ENCODE results near the gene FOXO4.
"Not testable (repeated sequence)": the region's sequence is repeated elsewhere in the genome, so short reads cannot be mapped to it uniquely, and the experiment has no call there.

FOXO4 gene, protein sequence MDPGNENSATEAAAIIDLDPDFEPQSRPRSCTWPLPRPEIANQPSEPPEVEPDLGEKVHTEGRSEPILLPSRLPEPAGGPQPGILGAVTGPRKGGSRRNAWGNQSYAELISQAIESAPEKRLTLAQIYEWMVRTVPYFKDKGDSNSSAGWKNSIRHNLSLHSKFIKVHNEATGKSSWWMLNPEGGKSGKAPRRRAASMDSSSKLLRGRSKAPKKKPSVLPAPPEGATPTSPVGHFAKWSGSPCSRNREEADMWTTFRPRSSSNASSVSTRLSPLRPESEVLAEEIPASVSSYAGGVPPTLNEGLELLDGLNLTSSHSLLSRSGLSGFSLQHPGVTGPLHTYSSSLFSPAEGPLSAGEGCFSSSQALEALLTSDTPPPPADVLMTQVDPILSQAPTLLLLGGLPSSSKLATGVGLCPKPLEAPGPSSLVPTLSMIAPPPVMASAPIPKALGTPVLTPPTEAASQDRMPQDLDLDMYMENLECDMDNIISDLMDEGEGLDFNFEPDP

DNA sequence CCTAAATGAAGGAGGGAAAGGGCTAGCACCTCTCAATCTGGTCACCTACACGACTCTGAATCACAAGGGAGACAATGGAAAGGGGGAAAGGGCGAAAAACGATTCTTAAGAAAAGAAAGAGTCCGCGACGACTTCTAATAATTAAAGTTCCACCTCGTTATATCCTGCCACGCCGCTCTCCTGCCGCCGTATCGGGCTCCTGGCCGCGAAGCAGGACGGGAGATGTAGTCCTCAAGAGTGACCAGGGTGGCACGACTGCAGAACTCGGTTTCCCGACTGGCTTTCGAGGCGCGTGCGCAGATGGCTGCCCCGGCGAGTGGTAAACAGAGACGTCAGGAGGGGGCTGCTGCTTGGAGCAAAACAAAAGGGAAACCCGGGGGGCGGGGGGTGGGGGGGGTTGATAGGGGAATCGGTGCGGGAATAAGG lies at the start of gene FOXO4:
Gene FOXO4 (plus strand): TSS at position 297 of the 426 bp plus-strand sequence. CDS start 678 bp downstream, outside the sequence.
- DNase-seq (ENCODE audit: insufficient read length, low spot score) (peak; percentile 56), FAIRE-seq (peak; percentile 89)

DNA sequence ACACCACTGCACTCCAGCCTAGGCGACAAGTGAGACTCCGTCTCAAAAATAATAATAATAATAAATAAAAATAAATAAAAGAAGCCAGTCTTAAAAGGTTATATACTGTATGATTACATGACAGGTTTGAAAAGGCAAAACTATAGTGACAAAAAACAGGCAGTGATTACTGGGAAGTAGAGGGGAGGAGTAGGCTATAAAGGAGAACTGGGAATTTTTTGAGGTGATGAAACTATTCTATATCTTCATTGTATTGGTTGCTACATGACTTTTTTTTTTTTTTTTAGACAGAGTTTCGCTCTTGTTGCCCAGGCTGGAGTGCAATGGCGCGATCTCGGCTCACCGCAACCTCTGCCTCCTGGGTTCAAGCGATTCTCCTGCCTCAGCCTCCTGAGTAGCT lies 47.8 kb upstream of the FOXO4 start:
- DNase-seq (ENCODE audit: insufficient read length, low spot score); FAIRE-seq: not testable (repeated sequence)

DNA sequence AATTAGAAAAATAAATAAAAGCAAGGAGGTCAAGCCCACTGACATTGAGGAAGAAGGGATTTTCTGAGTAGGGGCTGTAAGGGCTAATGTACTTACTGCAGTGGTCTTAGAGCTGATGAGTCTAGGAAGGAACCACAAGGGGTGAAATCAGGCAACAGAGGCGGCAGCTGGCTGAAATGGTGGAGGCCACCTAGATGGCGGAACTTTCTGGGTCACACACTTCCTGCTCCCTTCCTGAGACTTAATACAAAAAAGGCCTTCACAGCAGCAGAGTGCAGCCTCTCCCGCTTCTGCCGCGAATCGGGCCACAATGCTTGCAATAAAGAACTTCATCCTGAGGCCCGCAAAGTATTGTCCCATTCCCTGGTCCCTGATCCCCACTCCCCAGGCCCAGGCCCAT lies 42.9 kb upstream of the FOXO4 start:
- FAIRE-seq (peak; percentile 83), DNase-seq (ENCODE audit: insufficient read length, low spot score) (no peak)

DNA sequence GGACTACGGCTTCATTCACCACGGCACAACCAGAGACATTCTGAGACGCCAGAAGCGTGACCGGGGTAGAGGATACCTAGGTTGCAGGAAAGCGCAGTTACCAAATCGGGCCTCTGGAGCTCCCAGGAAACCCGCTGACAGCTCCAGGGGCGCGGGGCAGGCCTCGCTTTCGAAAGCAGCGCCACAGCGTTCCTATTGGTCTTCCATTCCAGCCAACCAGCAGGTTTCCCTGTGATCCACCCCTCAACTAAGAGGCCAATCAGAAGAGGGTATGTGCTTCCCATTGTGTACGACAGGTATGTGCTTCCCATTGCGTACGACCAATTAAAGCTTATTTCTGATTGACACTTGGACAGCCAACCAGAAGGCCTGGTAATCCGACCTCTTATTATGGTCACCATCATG lies 42.4 kb upstream of the FOXO4 start:
- peak; percentile 83 for FAIRE-seq
- DNase-seq (ENCODE audit: insufficient read length, low spot score) = peak; percentile 33

DNA sequence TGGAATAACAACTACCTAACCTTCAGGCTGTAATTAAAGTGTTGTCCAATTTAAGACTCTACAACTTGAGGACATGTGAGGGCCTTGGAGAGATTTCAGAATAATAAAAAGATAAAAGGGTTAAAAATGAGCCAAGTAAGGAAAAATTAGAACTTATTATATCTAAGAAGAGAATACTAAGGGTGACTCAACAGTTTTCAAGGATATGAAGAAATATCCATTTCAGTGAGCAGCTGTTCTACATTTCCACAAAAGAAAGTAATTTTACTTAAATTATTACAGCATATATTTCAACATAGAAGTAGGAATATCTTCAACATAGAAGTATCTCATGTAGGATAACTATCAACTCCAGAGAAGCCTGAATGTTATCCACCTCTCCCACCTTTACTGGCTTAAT lies 38.8 kb upstream of the FOXO4 start:
- peak; percentile 39 for FAIRE-seq
- no peak for DNase-seq (ENCODE audit: insufficient read length, low spot score)

DNA sequence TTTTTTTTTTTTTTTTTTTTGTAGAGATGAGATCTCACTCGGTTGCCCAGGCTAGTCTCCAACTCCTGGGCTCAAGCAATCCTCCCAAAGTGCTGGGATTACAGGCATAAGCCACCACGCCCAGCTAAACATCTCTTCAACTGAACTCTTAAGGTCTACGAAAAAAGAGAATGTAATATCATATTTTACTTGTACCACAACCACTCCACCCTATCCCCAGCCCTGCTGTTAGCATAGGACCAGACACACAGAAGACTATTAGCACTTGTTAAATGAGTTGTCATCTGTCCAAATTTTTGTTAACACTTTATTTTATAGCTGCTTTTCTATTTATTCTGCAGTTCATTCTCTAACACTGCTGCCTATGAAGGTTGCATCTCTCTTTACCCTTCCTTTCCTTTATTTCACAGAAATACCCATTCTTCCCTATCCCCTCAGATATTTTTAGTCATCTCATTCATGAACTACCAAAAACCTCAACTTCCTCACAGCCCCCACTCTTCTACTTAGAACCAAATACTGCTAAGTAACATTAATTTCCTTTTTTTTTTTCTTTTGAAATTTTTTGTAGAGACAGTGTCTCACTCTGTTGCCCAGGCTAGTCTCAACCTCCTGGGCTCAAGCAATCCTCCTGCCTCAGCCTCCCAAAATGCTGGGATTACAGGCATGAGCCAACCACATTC lies 37.7 kb upstream of the FOXO4 start:
- no peak for DNase-seq (ENCODE audit: insufficient read length, low spot score)
- no peak for FAIRE-seq

DNA sequence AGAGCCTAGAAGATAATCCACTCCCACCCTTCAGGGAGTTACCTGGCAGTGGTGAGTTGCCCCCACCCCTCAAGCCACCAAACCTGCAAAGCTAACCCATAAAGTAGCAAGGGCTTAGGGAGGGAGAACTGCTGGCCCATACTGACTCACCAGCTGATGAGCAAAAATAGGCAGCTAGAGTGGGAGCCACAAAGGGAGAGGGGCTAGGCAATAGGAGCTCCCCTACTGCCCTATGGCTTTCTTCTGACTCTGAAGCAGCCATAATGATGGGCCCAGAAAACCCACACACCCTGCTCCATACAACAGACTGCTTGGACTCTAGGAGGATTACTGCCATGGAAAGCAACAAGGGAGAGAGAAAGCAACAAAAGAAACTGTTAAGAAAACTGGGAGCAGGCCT lies 35.5 kb upstream of the FOXO4 start:
- FAIRE-seq (no peak), DNase-seq (ENCODE audit: insufficient read length, low spot score) (no peak)

DNA sequence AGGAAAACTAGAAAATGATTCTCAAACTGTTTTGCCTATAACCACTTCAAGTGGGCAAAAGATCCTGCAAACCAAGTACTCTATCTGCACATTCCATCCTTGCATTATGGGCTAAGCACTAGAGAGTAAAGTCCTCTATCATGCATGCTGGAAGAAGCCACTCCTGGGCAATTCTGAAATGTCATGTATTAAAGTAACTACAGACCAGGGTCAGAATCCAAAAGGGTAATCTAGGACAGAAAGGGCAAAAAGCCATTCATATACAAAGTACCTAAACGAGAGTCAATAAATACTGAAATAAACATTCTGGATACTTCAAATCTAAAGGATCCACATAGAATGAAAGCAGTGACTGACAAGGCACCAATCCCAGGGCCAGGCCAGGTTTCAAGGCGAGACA lies 28.6 kb upstream of the FOXO4 start:
- no peak for FAIRE-seq
- no peak for DNase-seq (ENCODE audit: insufficient read length, low spot score)

DNA sequence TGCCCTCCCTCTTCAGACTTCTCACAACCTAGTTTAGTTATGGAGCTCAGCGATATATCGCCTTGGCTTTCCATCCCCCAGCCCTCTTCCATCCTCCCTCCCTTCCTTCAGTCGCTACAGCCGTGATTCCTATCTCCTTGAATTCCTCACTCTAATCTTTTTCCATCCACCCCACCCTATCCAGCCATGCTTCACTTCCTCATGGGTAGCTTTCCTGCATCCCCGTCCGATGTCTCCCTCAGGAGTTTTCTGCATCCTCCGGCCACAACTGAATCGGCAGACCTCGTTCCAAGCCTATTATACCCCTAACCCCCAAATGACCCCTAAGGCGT lies 28.0 kb upstream of the FOXO4 start:
- no peak for DNase-seq (ENCODE audit: insufficient read length, low spot score)
- no peak for FAIRE-seq

DNA sequence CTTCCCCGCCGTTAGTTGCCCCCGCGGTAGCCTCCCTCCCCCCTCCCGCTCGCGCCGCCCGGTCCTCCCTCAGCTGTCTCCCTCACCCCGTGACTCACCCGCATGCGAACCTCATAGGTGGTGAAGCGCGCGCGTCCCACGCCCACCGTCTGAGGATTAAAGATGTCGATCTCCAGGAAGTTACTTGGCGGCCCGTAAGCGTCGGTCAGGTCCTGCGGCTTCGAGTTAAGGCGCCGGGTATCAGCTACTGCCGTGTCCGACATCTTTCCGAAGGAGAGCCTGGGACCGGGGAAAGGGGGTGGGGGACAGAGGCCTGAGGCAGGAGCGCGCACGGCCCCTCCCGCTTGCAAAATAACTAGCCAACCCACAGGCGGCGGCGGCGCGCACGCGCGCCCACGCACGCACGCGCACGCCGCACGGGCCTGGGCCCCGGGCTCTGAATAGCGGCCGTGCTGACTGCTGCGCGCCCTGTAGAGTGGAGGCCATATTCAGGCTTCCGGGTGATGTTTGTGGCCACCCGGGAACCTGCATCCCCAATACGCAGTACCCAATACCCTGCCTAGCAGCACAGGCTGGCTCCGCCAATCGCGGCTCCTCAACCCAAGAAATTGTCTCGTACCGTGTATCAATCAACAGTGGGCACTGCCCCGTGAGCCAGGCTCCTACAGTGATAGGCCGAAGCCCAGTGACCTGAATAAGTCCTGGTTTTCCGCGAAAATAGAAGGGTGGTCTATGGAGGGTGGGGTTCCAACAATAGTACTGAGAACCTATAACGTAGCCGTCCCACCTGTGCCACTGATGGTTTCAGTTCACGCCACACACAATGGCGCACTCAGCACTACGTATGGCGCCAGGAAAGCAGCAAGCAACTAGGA lies 27.4 kb upstream of the FOXO4 start, which contains the start of gene SNX12:
Gene SNX12 (minus strand): TSS at position 291 of the 875 bp plus-strand sequence. CDS start 28 bp downstream, at position 263.
- FAIRE-seq = peak; percentile 97
- peak; percentile 75 for DNase-seq (ENCODE audit: insufficient read length, low spot score)

DNA sequence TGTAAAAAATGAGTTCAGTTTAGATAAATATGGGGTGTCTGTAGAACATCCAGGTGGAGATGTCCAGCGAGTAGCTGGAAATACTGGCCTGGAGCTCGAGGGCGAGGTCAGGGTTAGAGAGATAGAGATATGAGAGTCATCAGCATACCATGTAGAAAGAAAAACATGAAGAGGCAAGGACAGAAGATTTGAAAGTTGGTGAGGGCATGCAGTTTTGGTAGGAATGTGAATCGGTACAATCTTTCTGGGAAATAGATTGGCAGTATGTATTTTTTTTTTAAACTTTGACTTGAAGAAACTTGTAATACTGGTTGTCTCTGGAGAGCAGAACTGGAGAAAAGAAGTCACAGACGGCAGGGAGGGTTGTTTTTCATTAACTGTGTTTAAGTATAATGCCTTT lies 25.1 kb upstream of the FOXO4 start:
- FAIRE-seq (no peak), DNase-seq (ENCODE audit: insufficient read length, low spot score) (no peak)

DNA sequence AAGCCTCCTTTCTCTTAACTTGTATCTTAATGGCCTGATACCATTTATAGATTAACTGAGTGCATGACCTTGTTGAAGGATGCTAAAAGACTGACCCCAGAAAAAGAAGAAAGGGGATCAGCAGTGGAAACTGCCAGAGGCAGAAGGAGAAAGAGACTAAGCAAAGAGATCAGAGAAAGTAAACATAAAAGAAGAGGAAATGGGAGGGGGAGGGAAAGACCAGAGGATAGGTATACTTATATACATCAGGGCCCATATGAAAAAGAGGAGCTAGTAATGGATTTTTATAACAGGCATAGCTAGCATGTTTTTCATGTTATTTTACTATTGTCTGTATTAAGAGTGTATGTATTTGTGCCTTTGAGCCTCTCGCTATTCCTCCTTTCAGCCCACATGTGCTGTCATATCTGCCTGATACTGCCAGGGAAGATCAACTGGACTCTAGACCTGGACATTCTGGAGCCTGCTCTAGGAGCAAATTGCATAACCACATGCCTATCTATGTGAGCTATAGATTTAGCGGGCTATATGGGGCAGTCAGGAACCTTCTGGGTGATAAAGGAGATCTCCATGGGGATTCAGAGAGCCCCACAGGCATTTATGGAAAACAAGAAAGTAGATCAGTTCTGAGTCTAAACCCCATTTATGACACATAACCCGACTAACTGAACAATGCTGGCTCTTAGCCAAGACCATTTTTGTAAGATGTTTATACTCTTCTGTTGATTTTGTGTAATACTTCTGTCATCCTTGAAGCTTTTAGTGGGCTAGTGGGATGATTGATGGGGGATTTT lies 14.1 kb upstream of the FOXO4 start:
- no peak for FAIRE-seq
- DNase-seq (ENCODE audit: insufficient read length, low spot score) = no peak

DNA sequence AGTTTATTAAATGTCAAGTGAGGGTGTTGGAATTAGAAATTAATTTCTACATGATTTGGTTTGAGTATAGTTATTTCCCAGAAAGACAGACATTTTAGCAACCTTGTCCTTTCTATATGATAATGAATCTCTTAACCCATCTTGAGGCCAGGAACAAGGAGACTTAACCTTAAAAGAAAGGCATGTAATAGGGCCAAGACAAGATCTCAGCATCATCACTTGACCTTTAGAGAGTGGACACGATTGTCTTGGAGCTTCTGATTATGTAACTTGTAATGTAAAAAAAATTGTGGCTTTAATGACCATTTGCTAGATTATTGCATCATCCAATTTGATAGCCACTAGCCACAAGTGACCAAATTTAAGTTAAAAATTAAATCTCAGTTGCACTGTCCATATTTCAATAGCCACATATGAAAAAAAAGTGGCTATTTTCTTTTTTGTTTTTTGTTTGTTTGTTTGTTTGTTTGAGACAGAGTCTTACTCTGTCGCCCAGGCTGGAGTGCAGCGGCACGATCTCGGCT lies 13.5 kb upstream of the FOXO4 start:
- FAIRE-seq (no peak), DNase-seq (ENCODE audit: insufficient read length, low spot score) (no peak)

DNA sequence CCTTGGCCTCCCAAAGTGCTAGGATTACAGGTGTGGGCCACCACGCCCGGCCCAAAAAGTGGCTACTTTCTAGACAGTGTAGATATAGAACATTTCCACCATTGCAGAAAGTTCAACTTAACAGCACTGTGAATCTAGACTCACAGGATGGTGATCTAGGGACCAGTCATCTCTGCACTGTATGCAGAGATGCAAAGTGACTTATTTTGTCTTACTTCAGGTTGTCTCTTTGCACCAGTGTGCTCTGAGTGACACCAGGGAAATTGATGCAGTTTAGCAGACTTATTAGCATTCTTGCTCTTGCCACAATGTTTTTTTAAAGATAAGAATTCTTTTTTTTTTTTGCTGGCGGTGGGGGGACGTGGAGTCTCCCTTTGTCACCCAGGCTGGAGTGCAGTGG lies 12.8 kb upstream of the FOXO4 start:
- FAIRE-seq (no peak), DNase-seq (ENCODE audit: insufficient read length, low spot score) (no peak)

DNA sequence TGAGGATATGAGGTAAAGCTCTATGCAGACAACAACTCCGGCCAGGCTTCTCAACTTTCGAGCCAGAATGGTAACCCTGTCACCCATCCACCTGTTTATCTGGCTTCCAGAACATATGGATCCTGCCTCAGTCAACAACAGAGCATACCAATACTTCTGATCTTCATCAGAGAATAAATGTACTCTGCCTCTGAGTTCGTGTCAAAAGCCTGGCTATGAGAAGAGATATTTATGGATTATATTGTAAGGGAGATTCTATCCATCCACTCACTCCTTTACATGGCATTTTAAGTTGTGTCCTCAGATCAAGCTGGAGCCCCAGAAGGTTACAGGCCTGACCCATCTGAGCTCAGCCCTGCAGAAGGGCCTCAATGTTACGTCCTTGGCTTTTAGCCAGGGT lies 9.8 kb upstream of the FOXO4 start:
- FAIRE-seq (no peak), DNase-seq (ENCODE audit: insufficient read length, low spot score) (no peak)

DNA sequence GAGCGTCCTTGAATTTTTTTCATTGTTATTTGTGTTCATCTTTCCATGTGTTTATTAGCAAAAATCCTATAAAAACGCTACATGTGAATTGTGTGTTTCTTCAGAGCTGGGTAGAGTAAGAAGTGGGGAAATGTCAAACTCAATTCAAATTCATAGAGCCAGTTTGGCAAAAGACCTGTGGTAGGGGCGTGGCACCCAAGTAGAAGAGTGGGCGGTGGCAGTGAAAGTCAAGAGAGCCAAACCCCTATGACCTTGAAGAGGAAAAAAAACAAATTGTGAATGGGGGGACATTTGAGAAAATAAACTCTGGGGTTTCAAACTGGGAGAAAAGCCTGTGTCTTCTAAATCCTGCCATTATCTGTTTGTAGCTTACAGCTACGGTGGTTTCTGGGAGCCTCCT lies 4.4 kb upstream of the FOXO4 start:
- FAIRE-seq (no peak), DNase-seq (ENCODE audit: insufficient read length, low spot score) (no peak)

DNA sequence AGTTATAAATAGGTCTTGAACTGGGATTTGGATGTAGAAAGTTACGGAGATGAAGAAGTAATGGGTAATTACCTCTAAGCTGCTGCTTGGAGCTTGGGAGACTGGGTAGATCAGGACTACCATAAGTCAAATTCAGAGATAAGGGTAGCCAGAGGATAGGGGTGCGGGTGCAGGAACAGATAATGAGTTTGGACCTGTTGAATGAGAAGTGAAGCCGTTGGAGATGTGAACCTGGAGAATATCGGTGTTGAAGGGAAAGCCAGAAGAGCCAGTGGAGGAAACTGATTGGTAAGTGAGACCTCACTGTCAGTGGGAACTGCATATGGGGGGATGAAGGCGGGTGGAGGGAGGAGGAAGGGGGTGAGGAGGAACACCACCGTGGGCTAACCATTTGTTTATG lies 618 bp upstream of the FOXO4 start:
- FAIRE-seq (peak; percentile 77), DNase-seq (ENCODE audit: insufficient read length, low spot score) (no peak)

DNA sequence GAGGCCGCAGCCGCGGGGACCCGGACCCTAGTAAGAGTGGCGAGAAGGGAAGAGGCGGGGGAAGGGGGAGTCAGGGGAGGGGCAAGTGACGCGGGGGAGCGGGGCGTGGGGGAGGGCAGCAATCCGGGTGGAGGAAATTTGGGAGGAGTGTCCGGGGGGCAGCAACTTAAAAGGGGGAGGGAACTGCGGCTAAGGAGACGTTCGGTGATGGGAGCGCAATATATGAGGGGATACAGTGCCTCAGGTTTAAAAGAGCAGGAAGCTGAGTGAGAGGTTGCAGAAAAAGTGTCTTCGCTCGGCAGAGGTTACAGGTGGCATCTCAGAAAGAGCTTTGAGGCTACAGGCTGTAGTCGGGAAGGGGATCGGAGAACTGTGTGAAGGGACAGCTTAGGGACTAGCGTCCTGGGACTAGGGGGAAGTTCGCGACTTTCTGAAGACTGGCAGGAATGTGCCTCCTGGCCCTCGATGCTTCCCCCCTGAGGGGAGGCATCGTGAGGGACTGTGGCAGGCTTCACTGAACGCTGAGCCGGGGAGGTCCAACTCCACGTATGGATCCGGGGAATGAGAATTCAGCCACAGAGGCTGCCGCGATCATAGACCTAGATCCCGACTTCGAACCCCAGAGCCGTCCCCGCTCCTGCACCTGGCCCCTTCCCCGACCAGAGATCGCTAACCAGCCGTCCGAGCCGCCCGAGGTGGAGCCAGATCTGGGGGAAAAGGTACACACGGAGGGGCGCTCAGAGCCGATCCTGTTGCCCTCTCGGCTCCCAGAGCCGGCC lies 519 bp downstream of the FOXO4 start:
- DNase-seq (ENCODE audit: insufficient read length, low spot score) (no peak), FAIRE-seq (peak; percentile 86)

DNA sequence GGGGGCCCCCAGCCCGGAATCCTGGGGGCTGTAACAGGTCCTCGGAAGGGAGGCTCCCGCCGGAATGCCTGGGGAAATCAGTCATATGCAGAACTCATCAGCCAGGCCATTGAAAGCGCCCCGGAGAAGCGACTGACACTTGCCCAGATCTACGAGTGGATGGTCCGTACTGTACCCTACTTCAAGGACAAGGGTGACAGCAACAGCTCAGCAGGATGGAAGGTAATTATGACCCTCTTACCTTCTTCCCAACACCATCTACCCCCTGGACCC lies 1.0 kb downstream of the FOXO4 start:
- FAIRE-seq = no peak
- DNase-seq (ENCODE audit: insufficient read length, low spot score) = no peak
